Nephron (organoid): ENCODE measurements around the gene LYRM1.

Experiments
- H3K27ac Mint-ChIP-seq, 3 experiments: 2 replicates each; pipeline ENCODE4 v1.8.0; 2020; ENCODE audit warnings: mixed read lengths in 3 of 3, mild to moderate bottlenecking in 2 of 3, moderate library complexity in 1 of 3
- H3K27me3 Mint-ChIP-seq: 2 replicates; pipeline ENCODE4 v1.8.0; 2021; ENCODE audit warnings: low read depth, mild to moderate bottlenecking, moderate library complexity, mixed read lengths
- H3K36me3 Mint-ChIP-seq: 2 replicates; pipeline ENCODE4 v1.8.0; 2020; ENCODE audit warnings: low read depth, mixed read lengths
- H3K4me1 Mint-ChIP-seq: 2 replicates; pipeline ENCODE4 v1.8.0; 2020; ENCODE audit warnings: mixed read lengths
- H3K4me3 Mint-ChIP-seq, 3 experiments: 2 replicates each; pipeline ENCODE4 v1.8.0; 2020; ENCODE audit warnings: mild to moderate bottlenecking in 3 of 3, mixed read lengths in 3 of 3, moderate library complexity in 2 of 3
- H3K9me3 Mint-ChIP-seq: 2 replicates; pipeline ENCODE4 v1.8.0; 2020; ENCODE audit warnings: mixed read lengths
- TF ChIP-seq, protein P1 (sequence below), 3 experiments: fragments of 200-600 bp; sonication (generic); IDR thresholded peaks; one replicate each; pipeline ENCODE4 v1.5.0; 2021; ENCODE audit warnings: antibody characterized with exemption in 3 of 3; ENCODE audit not compliant: unreplicated experiment in 3 of 3

Gene LYRM1

DNA sequence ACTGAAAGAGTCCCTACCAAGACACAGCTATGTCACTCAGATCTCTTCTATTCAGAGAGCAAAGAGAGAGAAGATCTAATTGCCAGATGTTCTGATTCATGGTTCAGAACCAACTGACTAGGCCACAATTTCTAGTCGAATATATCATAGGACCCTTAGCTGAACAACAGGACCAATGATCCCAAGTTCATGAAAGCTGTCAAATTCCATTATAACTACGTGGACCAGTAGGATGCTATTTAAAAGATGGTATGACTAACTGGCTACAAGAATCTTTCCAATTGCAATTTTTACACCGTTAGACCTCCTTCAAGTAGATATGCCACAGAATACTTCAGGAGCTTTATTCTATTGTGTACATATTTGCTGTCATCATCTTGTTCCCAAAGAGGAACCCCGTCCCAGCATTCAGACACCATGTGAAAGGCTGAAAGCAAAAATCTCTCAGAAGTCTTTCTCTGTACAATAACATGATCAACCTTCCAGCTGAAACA lies 26.4 kb upstream of the LYRM1 start:
- TF ChIP-seq, protein P1, sequence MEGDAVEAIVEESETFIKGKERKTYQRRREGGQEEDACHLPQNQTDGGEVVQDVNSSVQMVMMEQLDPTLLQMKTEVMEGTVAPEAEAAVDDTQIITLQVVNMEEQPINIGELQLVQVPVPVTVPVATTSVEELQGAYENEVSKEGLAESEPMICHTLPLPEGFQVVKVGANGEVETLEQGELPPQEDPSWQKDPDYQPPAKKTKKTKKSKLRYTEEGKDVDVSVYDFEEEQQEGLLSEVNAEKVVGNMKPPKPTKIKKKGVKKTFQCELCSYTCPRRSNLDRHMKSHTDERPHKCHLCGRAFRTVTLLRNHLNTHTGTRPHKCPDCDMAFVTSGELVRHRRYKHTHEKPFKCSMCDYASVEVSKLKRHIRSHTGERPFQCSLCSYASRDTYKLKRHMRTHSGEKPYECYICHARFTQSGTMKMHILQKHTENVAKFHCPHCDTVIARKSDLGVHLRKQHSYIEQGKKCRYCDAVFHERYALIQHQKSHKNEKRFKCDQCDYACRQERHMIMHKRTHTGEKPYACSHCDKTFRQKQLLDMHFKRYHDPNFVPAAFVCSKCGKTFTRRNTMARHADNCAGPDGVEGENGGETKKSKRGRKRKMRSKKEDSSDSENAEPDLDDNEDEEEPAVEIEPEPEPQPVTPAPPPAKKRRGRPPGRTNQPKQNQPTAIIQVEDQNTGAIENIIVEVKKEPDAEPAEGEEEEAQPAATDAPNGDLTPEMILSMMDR (IDR thresholded peaks at IDR 0.05; ENCODE audit: unreplicated experiment in 3 of 3), result no peak
- Mint-ChIP-seq H3K27ac (peak overlapping the region in 2 of 3 experiments; percentile 29 to 44), H3K36me3 (peaks cover 7% of the 10 kb centered on the region), H3K4me1 (peaks cover 34% of the 10 kb centered on the region), H3K9me3 (no peaks in the 10 kb centered on the region), H3K4me3 (no peak overlapping the region), H3K27me3 (no peaks in the 10 kb centered on the region)

DNA sequence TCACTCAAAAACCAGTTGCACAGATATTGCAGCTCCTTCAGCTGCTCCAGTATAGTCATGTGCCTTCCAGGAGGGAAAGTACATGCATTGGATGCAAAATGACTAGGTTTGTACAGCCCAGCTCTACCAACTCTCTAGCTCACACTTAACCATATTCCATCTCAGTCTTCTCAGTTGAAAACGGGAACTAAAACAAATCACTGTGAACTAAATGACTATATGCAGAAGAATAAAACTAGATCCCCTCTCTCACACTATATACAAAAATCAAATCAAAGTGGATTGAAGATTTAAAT lies 25.3 kb upstream of the LYRM1 start:
- TF ChIP-seq, protein P1 (IDR thresholded peaks at IDR 0.05; ENCODE audit: unreplicated experiment in 3 of 3), result no peak
- Mint-ChIP-seq H3K4me3 (no peak overlapping the region), H3K27me3 (no peaks in the 10 kb centered on the region), H3K4me1 (peaks cover 39% of the 10 kb centered on the region), H3K36me3 (peaks cover 7% of the 10 kb centered on the region), H3K27ac (peak overlapping the region; percentile 1 to 13 (median 8)), H3K9me3 (no peaks in the 10 kb centered on the region)

DNA sequence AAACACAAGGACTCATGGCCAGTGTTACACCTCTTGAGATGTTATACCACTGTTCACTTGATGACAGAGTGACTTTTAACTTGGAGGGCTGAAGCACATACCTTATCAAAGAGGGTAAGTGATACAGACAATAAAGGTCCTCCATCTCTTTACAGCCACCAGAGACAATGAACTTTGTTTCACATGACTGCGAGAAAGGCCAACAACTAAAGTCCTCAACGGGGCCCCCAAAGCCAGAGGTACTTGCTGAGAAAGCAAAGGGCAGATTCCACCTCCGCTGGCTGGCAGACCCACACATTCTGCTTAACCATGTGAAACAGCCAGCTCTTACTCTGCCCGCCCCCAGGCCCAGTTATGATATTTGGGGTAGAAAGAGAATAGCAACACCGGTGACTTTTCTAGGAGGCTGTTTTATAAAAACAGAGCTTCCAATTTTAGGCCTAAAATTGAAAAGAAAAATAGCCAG lies 21.9 kb upstream of the LYRM1 start:
- H3K27me3 Mint-ChIP-seq, result no peaks in the 10 kb centered on the region
- H3K9me3 Mint-ChIP-seq, result no peaks in the 10 kb centered on the region
- TF ChIP-seq, protein P1 (IDR thresholded peaks at IDR 0.05; ENCODE audit: unreplicated experiment in 3 of 3), result no peak

DNA sequence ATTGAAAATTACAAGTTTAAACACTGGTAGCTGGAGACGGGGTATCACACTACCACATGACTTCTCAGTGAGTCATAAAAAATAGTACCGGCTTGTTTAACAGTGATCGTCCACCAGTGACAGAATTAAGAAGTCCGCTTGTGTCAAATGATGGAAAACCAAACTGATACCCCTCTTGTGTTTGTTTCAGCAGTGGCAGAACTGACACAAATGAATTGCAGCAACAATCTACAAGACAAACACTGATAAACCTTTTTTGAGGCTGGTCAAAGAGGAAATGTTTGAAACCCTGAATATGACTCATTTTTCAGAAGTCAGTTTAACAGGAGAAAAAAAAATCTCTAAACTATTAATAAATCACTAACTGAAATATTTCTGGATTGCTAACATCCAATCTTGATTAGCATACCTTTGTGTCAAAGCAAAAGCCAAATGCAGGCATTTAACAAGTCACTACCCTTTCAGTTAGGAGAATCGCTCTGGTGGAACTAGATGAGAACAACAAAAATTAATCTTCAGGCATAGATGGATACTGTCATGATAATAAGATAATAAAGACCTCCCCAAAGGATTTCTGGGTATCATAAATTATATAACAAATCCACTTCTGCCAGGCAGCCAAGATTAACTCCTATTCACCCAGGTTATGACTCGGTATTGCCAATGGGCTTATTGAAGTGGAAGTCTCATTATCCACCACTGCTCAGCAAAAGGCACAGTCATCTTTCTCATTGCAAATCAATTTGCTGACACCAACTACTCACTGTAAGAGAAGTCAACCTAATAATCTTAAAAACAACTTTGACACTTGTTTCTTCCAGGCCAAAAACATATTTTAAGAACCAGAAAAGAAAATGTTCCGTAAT lies 21.2 kb upstream of the LYRM1 start:
- Mint-ChIP-seq H3K27ac (peak overlapping the region; percentile 87 to 94 (median 91)), H3K36me3 (peaks cover 12% of the 10 kb centered on the region), H3K9me3 (no peaks in the 10 kb centered on the region), H3K4me3 (peak overlapping the region in 1 of 3 experiments; percentile 40), H3K4me1 (peaks cover 20% of the 10 kb centered on the region), H3K27me3 (no peaks in the 10 kb centered on the region)
- TF ChIP-seq, protein P1 (IDR thresholded peaks at IDR 0.05; ENCODE audit: unreplicated experiment in 3 of 3), result no peak

More for the DNA sequence above, 21.9 kb upstream of the LYRM1 start:
- peak overlapping the region; percentile 87 to 94 (median 91) for H3K27ac Mint-ChIP-seq
- peaks cover 7% of the 10 kb centered on the region for H3K36me3 Mint-ChIP-seq
- H3K4me1 Mint-ChIP-seq, result peaks cover 20% of the 10 kb centered on the region
- H3K4me3 Mint-ChIP-seq, result peak overlapping the region in 2 of 3 experiments; percentile 34 to 48

DNA sequence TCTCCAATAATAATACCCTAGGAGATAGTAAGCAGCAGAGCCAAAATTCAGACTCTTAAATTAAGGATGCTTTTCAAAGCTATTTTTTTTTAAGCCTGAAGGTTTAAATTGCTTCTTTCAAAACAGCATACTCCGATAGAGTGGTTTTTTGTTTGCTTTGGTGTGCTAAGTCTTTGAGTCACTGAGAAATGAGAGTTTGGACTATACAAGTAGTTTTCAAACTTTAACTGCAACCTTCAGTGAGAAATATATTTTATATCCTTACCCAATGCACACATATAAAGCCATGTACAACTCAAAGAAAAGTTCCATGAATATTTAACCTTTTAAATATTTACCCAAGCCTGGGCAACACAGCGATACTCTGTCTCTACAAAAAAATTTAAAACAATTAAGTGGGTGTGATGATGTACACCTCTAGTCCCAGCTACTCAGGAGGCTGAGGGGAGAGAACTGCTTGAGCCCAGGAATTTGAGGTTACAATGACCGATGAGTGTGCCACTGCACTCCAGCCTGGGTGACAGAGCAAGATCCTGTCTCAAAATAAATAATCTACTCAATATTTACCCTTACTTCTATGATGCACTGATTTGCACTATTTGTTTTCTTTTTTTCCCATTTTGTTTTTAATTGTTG lies 19.6 kb upstream of the LYRM1 start:
- Mint-ChIP-seq H3K36me3 (peaks cover 17% of the 10 kb centered on the region), H3K27ac (peak overlapping the region; percentile 76 to 87 (median 79))

More for the DNA sequence above, 19.6 kb upstream of the LYRM1 start:
- Mint-ChIP-seq H3K27me3 (no peaks in the 10 kb centered on the region), H3K4me1 (peaks cover 20% of the 10 kb centered on the region), H3K9me3 (no peaks in the 10 kb centered on the region), H3K4me3 (no peak overlapping the region)
- TF ChIP-seq, protein P1 (IDR thresholded peaks at IDR 0.05; ENCODE audit: unreplicated experiment in 3 of 3), result no peak
